ENCODE data around the gene INTS4.
"Not testable (repeated sequence)": the region's sequence is repeated elsewhere in the genome, so short reads cannot be mapped to it uniquely, and the experiment has no call there.

INTS4 gene

GRCh38 chr11:77994434-77995362 is at the start of gene INTS4:
TSS of gene INTS4 (minus strand) at chr11:77994668. CDS start at chr11:77994643, 25 bp downstream.
- DNase-seq, result peak; percentile 100

- DNase-seq, result no peak
Observed at GRCh38 chr11:78041843-78042440, 47.5 kb upstream of the INTS4 start.

GRCh38 chr11:78041380-78041719 is 46.9 kb upstream of the INTS4 start:
- not testable (repeated sequence) for DNase-seq

GRCh38 chr11:78040691-78041379 is 46.4 kb upstream of the INTS4 start:
- no peak for DNase-seq

GRCh38 chr11:78039919-78040671 is 45.6 kb upstream of the INTS4 start:
- peak; percentile 90 for DNase-seq

GRCh38 chr11:78039391-78039918 is 45.0 kb upstream of the INTS4 start:
- peak; percentile 72 for DNase-seq

GRCh38 chr11:78038697-78039313 is 44.3 kb upstream of the INTS4 start:
- no peak for DNase-seq

- DNase-seq, result no peak
Observed at GRCh38 chr11:78037825-78038620, 43.6 kb upstream of the INTS4 start.

- DNase-seq, result peak; percentile 47
Observed at GRCh38 chr11:78037056-78037455, 42.6 kb upstream of the INTS4 start.

- no peak for DNase-seq
Observed at GRCh38 chr11:78036313-78036712, 41.8 kb upstream of the INTS4 start.

- DNase-seq, result no peak
Observed at GRCh38 chr11:78034623-78035022, 40.2 kb upstream of the INTS4 start.

- no peak for DNase-seq
Observed at GRCh38 chr11:78033040-78033439, 38.6 kb upstream of the INTS4 start.

- peak; percentile 38 for DNase-seq
Observed at GRCh38 chr11:78032090-78032489, 37.6 kb upstream of the INTS4 start.

- peak; percentile 38 for DNase-seq
Observed at GRCh38 chr11:78031629-78032028, 37.2 kb upstream of the INTS4 start.

GRCh38 chr11:78030429-78031325 is 36.2 kb upstream of the INTS4 start:
- DNase-seq, result peak; percentile 100

- not testable (repeated sequence) for DNase-seq
Observed at GRCh38 chr11:78028423-78028822, 34.0 kb upstream of the INTS4 start.

- no peak for DNase-seq
Observed at GRCh38 chr11:78027759-78028158, 33.3 kb upstream of the INTS4 start.

GRCh38 chr11:78025378-78025777 is 30.9 kb upstream of the INTS4 start:
- no peak for DNase-seq

- DNase-seq, result no peak
Observed at GRCh38 chr11:78023426-78023825, 29.0 kb upstream of the INTS4 start.

Data from NCI-H1092 treated with DMSO at 0.1 percent for 48 hours (cell line).